Nephron (organoid): ENCODE results near the gene CHRNG.

Source experiments
- H3K27ac Mint-ChIP-seq, 3 experiments: 2 replicates each; pipeline ENCODE4 v1.8.0; 2020; ENCODE audit warnings: mixed read lengths in 3 of 3, mild to moderate bottlenecking in 2 of 3, moderate library complexity in 1 of 3
- H3K27me3 Mint-ChIP-seq: 2 replicates; pipeline ENCODE4 v1.8.0; 2021; ENCODE audit warnings: low read depth, mild to moderate bottlenecking, moderate library complexity, mixed read lengths
- H3K36me3 Mint-ChIP-seq: 2 replicates; pipeline ENCODE4 v1.8.0; 2020; ENCODE audit warnings: low read depth, mixed read lengths
- H3K4me1 Mint-ChIP-seq: 2 replicates; pipeline ENCODE4 v1.8.0; 2020; ENCODE audit warnings: mixed read lengths
- H3K4me3 Mint-ChIP-seq, 3 experiments: 2 replicates each; pipeline ENCODE4 v1.8.0; 2020; ENCODE audit warnings: mild to moderate bottlenecking in 3 of 3, mixed read lengths in 3 of 3, moderate library complexity in 2 of 3
- H3K9me3 Mint-ChIP-seq: 2 replicates; pipeline ENCODE4 v1.8.0; 2020; ENCODE audit warnings: mixed read lengths
- CTCF ChIP-seq, 3 experiments: fragments of 200-600 bp; sonication (generic); IDR thresholded peaks; one replicate each; pipeline ENCODE4 v1.5.0; 2021; ENCODE audit warnings: antibody characterized with exemption in 3 of 3; ENCODE audit not compliant: unreplicated experiment in 3 of 3

CHRNG gene

GRCh38 chr2:232550354-232551249 lies 11.1 kb downstream of the CHRNG start, which contains the start of the genes EIF4E2 and TIGD1:
Gene EIF4E2, plus strand, starts transcription at chr2:232550689. Its CDS starts 36 bp downstream, at chr2:232550725.
Gene TIGD1, minus strand, starts transcription at chr2:232550557. Its CDS starts 675 bp downstream, at chr2:232549882.
- Mint-ChIP-seq H3K27me3 (no peaks in the 10 kb centered on the region), H3K4me1 (peaks cover 30% of the 10 kb centered on the region), H3K36me3 (peaks cover 68% of the 10 kb centered on the region), H3K27ac (peak within 1 kb of the TSS; percentile 96 to 100 (median 99)), H3K9me3 (peaks cover 24% of the 10 kb centered on the region), H3K4me3 (peak within 1 kb of the TSS; percentile 95 to 100 (median 95))
- peak; percentile 20 to 50 (median 46) for TF ChIP-seq CTCF (IDR thresholded peaks at IDR 0.05; ENCODE audit: unreplicated experiment in 3 of 3)

- H3K4me1 Mint-ChIP-seq: peaks cover 30% of the 10 kb centered on the region
- H3K4me3 Mint-ChIP-seq: peak overlapping the region; percentile 95 to 100 (median 95)
- peaks cover 24% of the 10 kb centered on the region for H3K9me3 Mint-ChIP-seq
- H3K36me3 Mint-ChIP-seq: peaks cover 68% of the 10 kb centered on the region
- H3K27me3 Mint-ChIP-seq: no peaks in the 10 kb centered on the region
- H3K27ac Mint-ChIP-seq: peak overlapping the region; percentile 84 to 96 (median 91)
- TF ChIP-seq CTCF (IDR thresholded peaks at IDR 0.05; ENCODE audit: unreplicated experiment in 3 of 3): no peak
These were observed 11.8 kb downstream of the CHRNG start for GRCh38 chr2:232551250-232551638.

- peaks cover 21% of the 10 kb centered on the region for H3K9me3 Mint-ChIP-seq
- peaks cover 68% of the 10 kb centered on the region for H3K36me3 Mint-ChIP-seq
- H3K27me3 Mint-ChIP-seq: no peaks in the 10 kb centered on the region
- H3K27ac Mint-ChIP-seq: peak overlapping the region; percentile 84 to 96 (median 91)
- peak overlapping the region; percentile 95 to 100 (median 95) for H3K4me3 Mint-ChIP-seq
- H3K4me1 Mint-ChIP-seq: peaks cover 30% of the 10 kb centered on the region
- TF ChIP-seq CTCF (IDR thresholded peaks at IDR 0.05; ENCODE audit: unreplicated experiment in 3 of 3): no peak
These were observed 12.3 kb downstream of the CHRNG start for GRCh38 chr2:232551776-232552175.

GRCh38 chr2:232556426-232556825 lies 16.9 kb downstream of the CHRNG start:
- no peak overlapping the region for H3K27ac Mint-ChIP-seq
- H3K27me3 Mint-ChIP-seq: no peaks in the 10 kb centered on the region
- H3K9me3 Mint-ChIP-seq: no peaks in the 10 kb centered on the region
- H3K36me3 Mint-ChIP-seq: peaks cover 66% of the 10 kb centered on the region
- TF ChIP-seq CTCF (IDR thresholded peaks at IDR 0.05; ENCODE audit: unreplicated experiment in 3 of 3): no peak
- H3K4me3 Mint-ChIP-seq: no peak overlapping the region
- peaks cover 24% of the 10 kb centered on the region for H3K4me1 Mint-ChIP-seq

- no peak for TF ChIP-seq CTCF (IDR thresholded peaks at IDR 0.05; ENCODE audit: unreplicated experiment in 3 of 3)
- H3K4me3 Mint-ChIP-seq: no peak overlapping the region
- H3K27me3 Mint-ChIP-seq: no peaks in the 10 kb centered on the region
- H3K36me3 Mint-ChIP-seq: peaks cover 79% of the 10 kb centered on the region
- H3K27ac Mint-ChIP-seq: no peak overlapping the region
- H3K9me3 Mint-ChIP-seq: no peaks in the 10 kb centered on the region
- no peaks in the 10 kb centered on the region for H3K4me1 Mint-ChIP-seq
These were observed 23.1 kb downstream of the CHRNG start for GRCh38 chr2:232562515-232563151.
